Stimulated activated CD4-positive, alpha-beta T cell treated with anti-CD3 and anti-CD28 coated beads, Interleukin-12 subunit alpha, Interleukin-12 subunit beta, amount 100 ng/mL, for 4 hours (primary cell): ENCODE data around the gene SPATA16.
"Not testable (repeated sequence)": the region's sequence is repeated elsewhere in the genome, so short reads cannot be mapped to it uniquely, and the experiment has no call there.

Experiments
- DNase-seq: peaks from one replicate; pipeline ENCODE4 v3.0.0-alpha.2; 2020

SPATA16 gene

DNA sequence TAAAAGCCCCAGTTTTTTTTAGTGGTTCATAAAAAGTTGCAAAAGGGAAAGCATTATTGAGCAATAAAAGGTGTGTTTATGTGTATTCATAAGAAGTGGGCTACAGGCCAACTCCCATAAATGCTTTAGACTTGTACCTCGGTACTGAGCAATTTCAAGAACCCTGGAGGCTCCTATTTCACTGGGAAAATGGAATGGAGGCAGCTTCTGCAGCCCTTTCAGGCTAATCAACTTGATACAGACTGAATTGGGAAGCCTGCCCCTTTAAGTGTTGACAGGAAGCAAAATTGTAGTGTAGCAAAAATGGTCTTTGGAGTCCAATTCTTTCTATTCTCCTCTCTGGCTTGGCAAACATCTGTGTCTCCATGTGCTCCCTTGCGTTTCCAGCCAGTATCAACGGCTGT lies 271.7 kb downstream of the SPATA16 start:
- DNase-seq = no peak

DNA sequence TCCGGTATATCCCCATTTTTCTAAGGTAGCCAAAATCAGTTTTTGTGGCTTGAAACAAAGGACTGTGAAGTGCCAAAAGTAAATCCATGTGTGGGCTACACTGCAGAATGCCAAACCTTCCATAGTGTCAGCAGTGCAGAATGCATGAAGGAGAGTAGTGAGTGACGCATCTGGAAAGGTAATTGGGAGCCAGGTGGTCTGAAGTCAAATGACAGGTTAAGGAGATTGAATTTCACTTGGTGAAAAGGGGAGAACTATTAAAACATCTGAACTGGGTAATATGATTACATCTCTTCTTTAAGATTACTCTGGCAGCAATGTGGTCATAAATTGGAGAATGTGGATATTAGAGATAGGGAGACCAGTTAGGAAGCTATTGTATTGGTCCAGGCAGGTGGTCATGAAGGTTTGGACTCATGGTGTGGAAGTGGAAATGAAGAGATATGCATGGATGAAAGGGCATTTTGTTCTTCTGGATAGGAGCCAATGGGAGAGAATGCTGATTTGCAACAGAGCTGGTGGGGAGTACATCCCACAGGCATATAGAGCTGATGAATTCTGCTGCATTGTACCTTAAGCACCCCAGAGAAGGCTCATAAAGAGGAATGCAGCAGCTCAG lies 272.3 kb downstream of the SPATA16 start:
- DNase-seq = no peak

GRCh38 chr3:172866726-172867350 lies 274.2 kb downstream of the SPATA16 start:
- DNase-seq = not testable (repeated sequence)

DNA sequence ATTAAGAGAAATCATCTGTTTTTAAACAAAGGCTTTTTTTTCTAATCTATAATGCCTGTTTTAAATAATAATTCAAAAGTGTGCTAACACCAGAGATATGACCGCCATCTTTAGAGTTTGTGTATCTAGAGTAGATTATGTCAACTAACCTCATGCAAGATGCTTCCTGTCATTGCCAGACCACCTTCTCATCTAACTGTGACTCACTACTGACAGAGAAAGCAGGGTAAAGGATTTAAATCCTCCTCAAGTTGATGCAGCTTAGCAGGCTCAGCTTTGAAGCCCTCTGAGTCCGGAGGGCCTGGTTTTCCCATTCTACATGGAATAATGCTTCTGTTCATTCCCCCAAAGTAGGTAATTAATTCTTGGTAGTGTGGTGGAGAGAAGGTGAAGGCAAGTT lies 282.0 kb downstream of the SPATA16 start:
- DNase-seq = no peak

- no peak for DNase-seq
Observed at GRCh38 chr3:172856795-172857742, 284.0 kb downstream of the SPATA16 start.

DNA sequence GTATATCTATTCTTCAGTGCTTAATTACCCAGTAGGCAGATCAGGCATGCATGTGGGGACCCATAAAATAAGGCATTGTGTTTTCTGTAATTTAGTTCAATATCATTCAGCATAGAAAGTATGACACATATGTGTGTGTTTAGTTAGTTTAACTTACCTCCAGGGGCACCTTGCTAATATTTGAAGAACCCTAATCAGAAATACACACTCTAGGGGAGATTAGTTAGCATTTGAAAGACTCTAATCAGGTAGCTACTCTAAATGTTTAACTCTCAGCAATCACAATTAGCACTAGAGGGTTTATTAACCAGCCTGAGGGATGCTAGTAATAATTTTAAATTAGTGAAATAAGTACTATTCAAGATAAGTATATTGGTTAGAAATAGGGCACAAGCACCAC lies 286.0 kb downstream of the SPATA16 start:
- no peak for DNase-seq

- DNase-seq = no peak
Observed at GRCh38 chr3:172853921-172854666, 286.9 kb downstream of the SPATA16 start.

- no peak for DNase-seq
Observed at GRCh38 chr3:172853005-172853404, 288.0 kb downstream of the SPATA16 start.

DNA sequence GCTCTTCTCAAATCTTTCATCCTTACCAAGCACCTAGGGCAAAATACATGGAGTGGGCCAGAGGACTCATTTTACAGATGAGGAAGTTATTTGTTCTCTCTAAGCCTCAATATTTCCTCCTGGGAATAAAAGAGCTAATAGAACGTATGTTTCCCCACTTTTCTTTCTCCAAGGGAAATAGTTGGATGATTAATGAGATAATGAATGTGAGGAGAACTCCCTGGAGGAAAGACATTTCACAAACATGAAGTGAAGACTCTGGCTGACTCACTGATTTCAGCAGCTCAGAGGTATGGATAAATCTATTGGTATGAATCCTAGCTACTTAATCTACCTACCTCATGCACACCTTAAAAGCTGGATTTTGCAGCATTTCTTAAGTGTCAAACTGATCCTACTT lies 292.1 kb downstream of the SPATA16 start:
- DNase-seq = no peak

- no peak for DNase-seq
Observed at GRCh38 chr3:172847292-172847691, 293.7 kb downstream of the SPATA16 start.

GRCh38 chr3:172846706-172847105 lies 294.3 kb downstream of the SPATA16 start:
- no peak for DNase-seq

DNA sequence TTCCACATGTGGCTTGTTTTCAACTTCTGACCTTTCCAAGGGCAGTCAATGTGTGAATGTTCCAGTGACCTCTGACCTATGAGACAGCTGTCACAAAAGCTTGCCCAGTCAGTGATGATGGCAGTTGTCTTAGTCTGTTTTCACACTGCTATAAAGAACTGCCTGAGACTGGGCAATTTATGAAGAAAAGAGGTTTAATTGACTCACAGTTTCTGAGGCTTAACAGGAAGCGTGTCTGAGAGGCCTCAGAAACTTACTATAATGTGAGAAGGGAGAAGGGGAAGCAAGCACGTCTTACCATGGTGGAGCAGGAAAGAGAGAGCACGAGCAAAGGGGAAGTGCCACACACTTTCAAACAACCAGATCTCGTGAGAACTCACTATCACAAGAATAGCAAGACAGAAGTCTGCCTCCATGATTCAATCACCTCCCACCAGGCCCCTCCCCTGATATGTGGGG lies 294.9 kb downstream of the SPATA16 start:
- DNase-seq = no peak

- DNase-seq = no peak
Observed at GRCh38 chr3:172844428-172844827, 296.6 kb downstream of the SPATA16 start.

DNA sequence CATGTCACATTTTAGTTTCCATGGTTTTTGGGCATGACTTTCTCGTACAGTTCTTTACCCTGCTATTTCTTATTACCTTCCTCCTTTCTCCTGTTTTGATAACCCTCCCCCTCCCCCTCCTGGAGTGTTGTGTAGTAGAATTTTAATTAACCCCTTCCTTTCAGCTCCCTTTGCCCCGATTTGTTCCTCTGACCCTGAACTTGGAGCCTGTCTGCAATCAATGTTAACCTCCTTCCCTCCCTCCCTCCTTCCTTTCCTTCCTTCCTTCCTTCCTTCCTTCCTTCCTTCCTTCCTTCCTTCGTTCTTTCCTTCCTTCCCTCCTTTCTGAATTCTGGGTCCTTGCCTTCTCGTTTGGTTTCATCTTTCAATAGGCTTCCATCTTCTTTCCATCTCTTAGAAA lies 300.1 kb downstream of the SPATA16 start:
- DNase-seq = no peak

- DNase-seq = no peak
Observed at GRCh38 chr3:172840463-172840862, 300.6 kb downstream of the SPATA16 start.

GRCh38 chr3:172839679-172840078 lies 301.4 kb downstream of the SPATA16 start:
- DNase-seq = no peak
